Panc1 (cell line): ENCODE data around the gene HSPB2.

Experiments used
- REST ChIP-seq, 2 experiments: IDR thresholded peaks; 2 replicates each; pipeline ENCODE4 v1.6.1; 2011 to 2012; ENCODE audit warnings: low read depth in 2 of 2, control low read depth in 1 of 2, low read length in 1 of 2, mild to moderate bottlenecking in 1 of 2, moderate library complexity in 1 of 2; ENCODE audit not compliant: insufficient read depth in 1 of 2
- SIN3A ChIP-seq: IDR thresholded peaks from 2 replicates; pipeline ENCODE4 v1.6.1; 2012; ENCODE audit warnings: low read depth, mild to moderate bottlenecking, low read length, moderate library complexity, borderline replicate concordance; ENCODE audit not compliant: insufficient read depth
- TCF7L2 ChIP-seq: IDR thresholded peaks from 2 replicates; pipeline ENCODE4 v1.6.1; 2011; ENCODE audit warnings: mild to moderate bottlenecking, low read depth, low read length, inconsistent platforms
- TF ChIP-seq, protein P1 (sequence below): fragments of 450-650 bp; IDR thresholded peaks from 2 replicates; pipeline ENCODE4 v1.5.1; 2017; ENCODE audit warnings: mild to moderate bottlenecking

GRCh38 chr11:111886844-111887243 is 25.7 kb upstream of the HSPB2 start:
- TF ChIP-seq REST (IDR thresholded peaks at IDR 0.05; ENCODE audit: insufficient read depth in 1 of 2, low read depth in 2 of 2, low read length in 1 of 2): no peak
- TF ChIP-seq, protein P1, sequence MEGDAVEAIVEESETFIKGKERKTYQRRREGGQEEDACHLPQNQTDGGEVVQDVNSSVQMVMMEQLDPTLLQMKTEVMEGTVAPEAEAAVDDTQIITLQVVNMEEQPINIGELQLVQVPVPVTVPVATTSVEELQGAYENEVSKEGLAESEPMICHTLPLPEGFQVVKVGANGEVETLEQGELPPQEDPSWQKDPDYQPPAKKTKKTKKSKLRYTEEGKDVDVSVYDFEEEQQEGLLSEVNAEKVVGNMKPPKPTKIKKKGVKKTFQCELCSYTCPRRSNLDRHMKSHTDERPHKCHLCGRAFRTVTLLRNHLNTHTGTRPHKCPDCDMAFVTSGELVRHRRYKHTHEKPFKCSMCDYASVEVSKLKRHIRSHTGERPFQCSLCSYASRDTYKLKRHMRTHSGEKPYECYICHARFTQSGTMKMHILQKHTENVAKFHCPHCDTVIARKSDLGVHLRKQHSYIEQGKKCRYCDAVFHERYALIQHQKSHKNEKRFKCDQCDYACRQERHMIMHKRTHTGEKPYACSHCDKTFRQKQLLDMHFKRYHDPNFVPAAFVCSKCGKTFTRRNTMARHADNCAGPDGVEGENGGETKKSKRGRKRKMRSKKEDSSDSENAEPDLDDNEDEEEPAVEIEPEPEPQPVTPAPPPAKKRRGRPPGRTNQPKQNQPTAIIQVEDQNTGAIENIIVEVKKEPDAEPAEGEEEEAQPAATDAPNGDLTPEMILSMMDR: no peak
- TF ChIP-seq TCF7L2: no peak
- no peak for TF ChIP-seq SIN3A
